Hepatocyte (in vitro differentiated cells): Measurements from ENCODE around the gene REXO1. TPM values are rescaled to one million over a fixed set of nuclear protein-coding genes. Genes with fewer than 3 reads are reported as not detected.
A peak's percentile ranks its signal among the peaks of the same experiment; 100 is the strongest.
"Not testable (repeated sequence)": the region's sequence is repeated elsewhere in the genome, so short reads cannot be mapped to it uniquely, and the experiment has no call there.

Source experiments
- DNase-seq: peaks from one replicate; pipeline ENCODE4 v3.0.0-alpha.2; 2016; ENCODE audit warnings: low spot score
- H2AFZ ChIP-seq: fragments of 200-600 bp; sonication (generic); 2 replicates; pipeline ENCODE4 v1.6.0; 2016; ENCODE audit warnings: antibody characterized with exemption, mild to moderate bottlenecking
- H3K27ac ChIP-seq: fragments of 200-600 bp; sonication (generic); 2 replicates; pipeline ENCODE4 v1.5.1; 2016; ENCODE audit warnings: mild to moderate bottlenecking
- H3K27me3 ChIP-seq: fragments of 200-600 bp; sonication (generic); 2 replicates; pipeline ENCODE4 v1.6.1; 2016
- H3K36me3 ChIP-seq: fragments of 200-600 bp; sonication (generic); replicated peaks from 2 replicates; pipeline ENCODE4 v1.5.1; 2016; ENCODE audit warnings: low read depth; ENCODE audit not compliant: insufficient read depth
- H3K4me1 ChIP-seq: fragments of 200-600 bp; sonication (generic); 2 replicates; pipeline ENCODE4 v1.5.1; 2016; ENCODE audit warnings: mild to moderate bottlenecking, moderate library complexity; ENCODE audit not compliant: insufficient read depth
- H3K4me2 ChIP-seq: fragments of 200-600 bp; sonication (generic); 2 replicates; pipeline ENCODE4 v1.6.0; 2016
- H3K4me3 ChIP-seq: fragments of 200-600 bp; sonication (generic); 2 replicates; pipeline ENCODE4 v1.5.1; 2016; ENCODE audit warnings: mild to moderate bottlenecking
- H3K79me2 ChIP-seq: fragments of 200-600 bp; sonication (generic); 2 replicates; pipeline ENCODE4 v1.6.0; 2017; ENCODE audit warnings: mild to moderate bottlenecking
- H3K9me2 ChIP-seq: fragments of 200-600 bp; sonication (generic); replicated peaks from 2 replicates; pipeline ENCODE4 v1.6.0; 2017; ENCODE audit warnings: mild to moderate bottlenecking; ENCODE audit not compliant: insufficient read depth
- H3K9me3 ChIP-seq: fragments of 200-600 bp; sonication (generic); 2 replicates; pipeline ENCODE4 v1.5.1; 2016; ENCODE audit warnings: low read depth, mild to moderate bottlenecking
- H4K20me1 ChIP-seq: fragments of 200-600 bp; sonication (generic); 2 replicates; pipeline ENCODE4 v1.6.0; 2016; ENCODE audit warnings: mild to moderate bottlenecking; ENCODE audit not compliant: insufficient read depth, poor library complexity, severe bottlenecking
- EZH2 ChIP-seq: fragments of 200-600 bp; sonication (generic); IDR thresholded peaks from 2 replicates; pipeline ENCODE4 v1.6.1; 2016; ENCODE audit warnings: antibody characterized with exemption, mild to moderate bottlenecking, borderline replicate concordance
- EZH2phosphoT487 ChIP-seq: fragments of 200-600 bp; sonication (generic); IDR thresholded peaks from one replicate; pipeline ENCODE4 v1.6.1; 2018; ENCODE audit warnings: antibody characterized with exemption, mild to moderate bottlenecking, low read depth, moderate library complexity; ENCODE audit not compliant: unreplicated experiment, severe bottlenecking
- WGBS: methylation state at CpG from one replicate; pipeline ENCODE4 v1.1.6; 2016; ENCODE audit warnings: low lambda C conversion rate; ENCODE audit errors: missing lambda C conversion rate; 5-methylcytosine and 5-hydroxymethylcytosine counted together
- polyA plus RNA-seq: library from polyadenylated mRNA; unstranded; fragments of >200 nt; fragmentation: Nextera tagmentation; extraction: Ambion mirVana; gene quantifications from 2 replicates; pipeline ENCODE4 v1.2.1, GENCODE V29; 2016
- total RNA-seq: library from RNA; depleted of rRNA; stranded (reverse); fragments of >200 nt; gene quantifications from 2 replicates; pipeline ENCODE4 v1.2.3, GENCODE V29; 2014
- TF ChIP-seq, protein P1 (sequence below): fragments of 200-600 bp; sonication (generic); IDR thresholded peaks from 2 replicates; pipeline ENCODE4 v1.5.1; 2016; ENCODE audit warnings: antibody characterized with exemption, mild to moderate bottlenecking; ENCODE audit not compliant: poor library complexity

The REXO1 gene
- total and polyA plus RNA-seq, 2 experiments from 2014 or later: 13.4 to 22.8 TPM

DNA sequence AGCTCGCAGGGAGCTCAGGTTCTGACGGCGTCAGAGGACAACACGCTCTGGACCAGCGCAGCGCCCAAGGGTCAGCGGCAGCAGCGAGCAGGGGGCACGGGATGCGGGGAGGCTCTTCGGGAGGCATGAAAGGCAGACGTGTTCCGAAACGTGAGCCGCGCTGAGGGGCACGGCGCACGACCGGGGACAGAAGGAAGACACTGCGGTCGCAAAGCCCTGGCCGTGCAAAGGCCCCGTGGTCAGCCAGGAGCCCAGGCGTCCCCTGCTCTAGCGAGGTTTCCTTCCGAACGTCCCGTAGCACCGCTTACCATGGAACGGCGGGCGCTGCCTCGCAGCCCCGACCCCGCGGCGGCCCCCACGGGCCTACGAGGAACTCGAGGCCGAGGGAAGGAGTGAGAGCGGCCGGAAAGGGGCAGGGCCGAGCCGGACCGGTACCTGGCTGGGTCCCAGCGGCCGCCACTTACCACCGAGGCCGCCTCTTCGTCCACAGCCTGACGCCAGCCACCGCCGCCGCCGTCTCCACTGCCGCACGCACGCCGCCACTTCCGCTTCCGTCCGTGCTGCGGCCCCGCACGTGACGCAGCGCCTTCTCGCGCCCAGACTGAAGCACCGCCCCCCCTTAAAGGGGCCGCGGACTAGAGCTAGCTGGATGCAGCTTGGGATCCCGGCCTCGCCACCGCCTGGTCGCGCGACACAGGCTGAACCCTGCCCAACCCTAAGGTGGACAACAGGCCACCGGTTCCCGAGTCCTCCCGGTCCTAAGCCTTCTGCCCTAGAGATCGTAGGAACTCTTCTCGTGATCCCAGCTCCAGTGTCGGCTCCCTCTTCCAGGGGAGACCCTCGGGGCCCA is 27.6 kb upstream of the REXO1 start:
- no peaks in the 10 kb centered on the region for H3K27me3 ChIP-seq
- DNase-seq: peak; percentile 97
- peaks cover 27% of the 10 kb centered on the region for H3K4me1 ChIP-seq
- H3K9me2 ChIP-seq: no peaks in the 10 kb centered on the region
- H4K20me1 ChIP-seq: peaks cover 22% of the 10 kb centered on the region
- H3K4me3 ChIP-seq: peak overlapping the region; percentile 86
- no peaks in the 10 kb centered on the region for H3K9me3 ChIP-seq
- peaks cover 58% of the 10 kb centered on the region for H3K79me2 ChIP-seq
- under 1% methylated on average over 70 of the region's 87 CpGs for WGBS
- no peak for TF ChIP-seq EZH2
- TF ChIP-seq EZH2phosphoT487: no peak
- TF ChIP-seq, protein P1, sequence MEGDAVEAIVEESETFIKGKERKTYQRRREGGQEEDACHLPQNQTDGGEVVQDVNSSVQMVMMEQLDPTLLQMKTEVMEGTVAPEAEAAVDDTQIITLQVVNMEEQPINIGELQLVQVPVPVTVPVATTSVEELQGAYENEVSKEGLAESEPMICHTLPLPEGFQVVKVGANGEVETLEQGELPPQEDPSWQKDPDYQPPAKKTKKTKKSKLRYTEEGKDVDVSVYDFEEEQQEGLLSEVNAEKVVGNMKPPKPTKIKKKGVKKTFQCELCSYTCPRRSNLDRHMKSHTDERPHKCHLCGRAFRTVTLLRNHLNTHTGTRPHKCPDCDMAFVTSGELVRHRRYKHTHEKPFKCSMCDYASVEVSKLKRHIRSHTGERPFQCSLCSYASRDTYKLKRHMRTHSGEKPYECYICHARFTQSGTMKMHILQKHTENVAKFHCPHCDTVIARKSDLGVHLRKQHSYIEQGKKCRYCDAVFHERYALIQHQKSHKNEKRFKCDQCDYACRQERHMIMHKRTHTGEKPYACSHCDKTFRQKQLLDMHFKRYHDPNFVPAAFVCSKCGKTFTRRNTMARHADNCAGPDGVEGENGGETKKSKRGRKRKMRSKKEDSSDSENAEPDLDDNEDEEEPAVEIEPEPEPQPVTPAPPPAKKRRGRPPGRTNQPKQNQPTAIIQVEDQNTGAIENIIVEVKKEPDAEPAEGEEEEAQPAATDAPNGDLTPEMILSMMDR: no peak
- no peaks in the 10 kb centered on the region for H3K36me3 ChIP-seq
- H3K4me2 ChIP-seq: peak overlapping the region; percentile 97
- H3K27ac ChIP-seq: peak overlapping the region; percentile 97
- H2AFZ ChIP-seq: no peak overlapping the region

DNA sequence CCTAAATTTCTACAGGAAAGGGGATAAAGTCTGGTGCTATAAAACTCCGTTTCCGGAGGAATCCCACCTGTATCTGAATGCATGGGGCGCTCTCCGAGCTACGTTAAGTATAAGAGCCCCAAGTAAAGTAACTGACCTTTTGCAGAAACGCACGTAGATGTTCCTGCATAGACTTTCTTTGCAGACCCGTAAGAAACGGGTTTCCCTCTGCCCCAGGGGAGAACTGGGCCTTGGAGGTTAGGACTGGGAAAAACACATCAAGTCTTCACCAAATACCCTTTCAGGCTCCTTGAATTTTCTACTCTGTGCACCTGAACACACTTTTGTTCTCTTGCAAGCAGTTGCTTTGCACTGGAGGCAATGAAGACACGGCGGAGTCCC is 27.0 kb upstream of the REXO1 start:
- Histone ChIP-seq H3K27ac (peak overlapping the region; percentile 97), H3K4me2 (peak overlapping the region; percentile 97), H4K20me1 (peaks cover 22% of the 10 kb centered on the region), H3K4me3 (peak overlapping the region; percentile 86), H3K4me1 (peaks cover 27% of the 10 kb centered on the region), H3K79me2 (peaks cover 59% of the 10 kb centered on the region)
- WGBS: 2% methylated on average over 11 of the region's 11 CpGs
- H3K9me3 ChIP-seq, DNase-seq, H2AFZ ChIP-seq, H3K9me2 ChIP-seq, H3K36me3 ChIP-seq, H3K27me3 ChIP-seq: not testable (repeated sequence)

DNA sequence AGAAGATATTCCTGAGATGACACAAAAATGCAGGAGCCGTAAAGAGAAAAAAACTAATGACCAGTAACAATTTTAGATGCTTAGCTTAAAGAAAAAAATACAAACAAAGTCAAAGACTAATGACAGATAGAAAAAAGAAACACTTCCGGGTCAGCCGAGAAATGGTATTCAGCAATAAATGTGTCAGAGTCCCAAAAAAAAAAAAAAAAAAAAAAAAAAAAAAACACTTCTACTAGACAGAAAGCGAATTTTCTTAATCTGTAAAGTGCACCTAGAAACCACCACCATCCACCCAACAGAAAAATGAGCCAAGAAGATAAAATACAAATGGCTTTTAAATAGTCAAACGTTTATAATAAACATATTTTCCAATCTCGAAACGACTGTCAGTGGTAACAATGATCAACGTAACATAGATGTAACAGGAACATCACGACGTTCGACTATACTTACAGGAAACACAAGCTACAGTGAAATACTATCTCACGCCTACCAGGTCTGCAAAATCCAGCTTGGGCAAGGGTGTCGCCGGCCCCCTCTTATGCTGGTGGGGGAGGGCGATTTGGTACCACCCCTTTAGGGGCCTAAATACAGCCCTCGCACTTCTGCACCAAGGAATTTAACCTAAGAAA is 26.4 kb upstream of the REXO1 start:
- Histone ChIP-seq H3K27ac (peak overlapping the region; percentile 97), H3K79me2 (peaks cover 59% of the 10 kb centered on the region)
- 37% methylated on average over 16 of the region's 16 CpGs for WGBS

More for the DNA sequence above, 26.4 kb upstream of the REXO1 start:
- DNase-seq: no peak
- Histone ChIP-seq H4K20me1 (peaks cover 22% of the 10 kb centered on the region), H3K9me2 (no peaks in the 10 kb centered on the region), H2AFZ (no peak overlapping the region), H3K4me2 (peak overlapping the region; percentile 97), H3K36me3 (no peaks in the 10 kb centered on the region), H3K4me1 (peaks cover 27% of the 10 kb centered on the region), H3K27me3 (no peaks in the 10 kb centered on the region), H3K9me3 (no peaks in the 10 kb centered on the region), H3K4me3 (peak overlapping the region; percentile 86)
- TF ChIP-seq EZH2 (no peak), EZH2phosphoT487 (no peak)
- TF ChIP-seq, protein P1: no peak
